T-cell (primary cell): ENCODE results near the gene LCN6. TPM values are rescaled to one million over a fixed set of nuclear protein-coding genes. Genes with fewer than 3 reads are reported as not detected.
"Not testable (repeated sequence)": the region's sequence is repeated elsewhere in the genome, so short reads cannot be mapped to it uniquely, and the experiment has no call there.

Source experiments
- ATAC-seq, 4 experiments: fragments of 200-7000 bp in 3 of 4; fragments of 150-1000 bp in 1 of 4; cut with Tn5 transposase; replicated peaks in 1 of 4; 1 replicate in 3 of 4; 2 replicates in 1 of 4; pipeline ENCODE4 v1.10.0; 2021; ENCODE audit warnings: moderate library complexity in 3 of 4, mild to moderate bottlenecking in 2 of 4, moderate number of reproducible peaks in 1 of 4
- CTCF ChIA-PET, 2 donors: fragments of 300-600 bp; sonication (Branson Sonifier 250); formaldehyde crosslinking; loops; one replicate each; lab custom pipeline; 2022; ENCODE audit warnings: antibody characterized with exemption in 2 of 2; lab: Charles Lee
- POLR2A ChIA-PET, 2 donors: fragments of 300-600 bp; sonication (Branson Sonifier 250); formaldehyde crosslinking; loops; one replicate each; lab custom pipeline; 2022; ENCODE audit warnings: antibody characterized with exemption in 2 of 2; lab: Charles Lee
- DNase-seq, 35 experiments: peaks; one replicate each; pipeline versions ENCODE4 v3.0.0 to v3.0.0-alpha.2; 2013 to 2023
- H3K27ac ChIP-seq: one replicate; pipeline ENCODE4 v1.5.1; 2013; ENCODE audit warnings: low read length
- H3K27me3 ChIP-seq, 2 experiments: replicated peaks in 1 of 2; 1 replicate in 1 of 2; 2 replicates in 1 of 2; pipeline versions ENCODE4 v1.6.1 to v1.7.0; 2013; ENCODE audit warnings: low read length in 1 of 2, mixed read lengths in 1 of 2; ENCODE audit not compliant: control insufficient read depth in 2 of 2, insufficient read depth in 2 of 2; ENCODE audit errors: extremely low read depth in 1 of 2
- H3K36me3 ChIP-seq, 2 donors: 1 replicate in 1 of 2; 2 replicates in 1 of 2; pipeline versions ENCODE4 v1.6.1 to v1.7.0; 2013; ENCODE audit warnings: low read length in 1 of 2; ENCODE audit not compliant: control insufficient read depth in 2 of 2, insufficient read depth in 1 of 2; ENCODE audit errors: extremely low read depth in 1 of 2
- H3K4me1 ChIP-seq, 2 experiments: 1 replicate in 1 of 2; 2 replicates in 1 of 2; pipeline versions ENCODE4 v1.6.1 to v1.7.0; 2013; ENCODE audit warnings: low read length in 2 of 2, mixed read lengths in 1 of 2; ENCODE audit not compliant: insufficient read depth in 2 of 2, control insufficient read depth in 1 of 2; ENCODE audit errors: extremely low read depth in 1 of 2
- H3K4me3 ChIP-seq, 2 donors: 1 replicate in 1 of 2; 2 replicates in 1 of 2; pipeline versions ENCODE4 v1.5.1 to v1.7.0; 2013; ENCODE audit warnings: mild to moderate bottlenecking in 2 of 2, low read length in 1 of 2, moderate library complexity in 1 of 2; ENCODE audit not compliant: control insufficient read depth in 1 of 2; ENCODE audit errors: extremely low read depth in 1 of 2
- H3K9me3 ChIP-seq: 2 replicates; pipeline ENCODE4 v1.7.0; 2013
- H3K27ac Mint-ChIP-seq, 2 donors: one replicate each; pipeline ENCODE4 v1.8.0; 2020 to 2021; ENCODE audit warnings: mild to moderate bottlenecking in 2 of 2, mixed read lengths in 2 of 2
- H3K27me3 Mint-ChIP-seq, 2 donors: one replicate each; pipeline ENCODE4 v1.8.0; 2021 to 2022; ENCODE audit warnings: mixed read lengths in 2 of 2
- H3K36me3 Mint-ChIP-seq: one replicate; pipeline ENCODE4 v1.8.0; 2021; ENCODE audit warnings: mixed read lengths
- H3K4me1 Mint-ChIP-seq, 3 donors: one replicate each; pipeline ENCODE4 v1.8.0; 2020 to 2022; ENCODE audit warnings: mixed read lengths in 3 of 3, mild to moderate bottlenecking in 1 of 3
- H3K4me3 Mint-ChIP-seq, 3 donors: one replicate each; pipeline ENCODE4 v1.8.0; 2020 to 2022; ENCODE audit warnings: mild to moderate bottlenecking in 3 of 3, mixed read lengths in 3 of 3, moderate library complexity in 3 of 3
- H3K9me3 Mint-ChIP-seq, 3 donors: one replicate each; pipeline ENCODE4 v1.8.0; 2020 to 2022; ENCODE audit warnings: mixed read lengths in 3 of 3
- WGBS: methylation state at CpG from one replicate; pipeline ENCODE4 v1.1.5; 2013; ENCODE audit warnings: missing lambda C conversion rate; ENCODE audit not compliant: insufficient coverage; 5-methylcytosine and 5-hydroxymethylcytosine counted together
- total RNA-seq, 35 experiments: library from RNA in 6 of 35; stranded (reverse) in 6 of 35; fragments of 120-200 nt in 1 of 35; gene quantifications; one replicate each; pipeline versions ENCODE4 v1.2.1 to v1.2.4 and lab custom pipeline; 2013 to 2026

LCN6 gene, protein sequence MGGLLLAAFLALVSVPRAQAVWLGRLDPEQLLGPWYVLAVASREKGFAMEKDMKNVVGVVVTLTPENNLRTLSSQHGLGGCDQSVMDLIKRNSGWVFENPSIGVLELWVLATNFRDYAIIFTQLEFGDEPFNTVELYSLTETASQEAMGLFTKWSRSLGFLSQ
- total RNA-seq: not detected
- total RNA-seq (2013): not detected
- 0 to 0.05 (median 0) reads per million in 29 experiments for total RNA-seq (lab: John Stamatoyannopoulos, UW)

DNA sequence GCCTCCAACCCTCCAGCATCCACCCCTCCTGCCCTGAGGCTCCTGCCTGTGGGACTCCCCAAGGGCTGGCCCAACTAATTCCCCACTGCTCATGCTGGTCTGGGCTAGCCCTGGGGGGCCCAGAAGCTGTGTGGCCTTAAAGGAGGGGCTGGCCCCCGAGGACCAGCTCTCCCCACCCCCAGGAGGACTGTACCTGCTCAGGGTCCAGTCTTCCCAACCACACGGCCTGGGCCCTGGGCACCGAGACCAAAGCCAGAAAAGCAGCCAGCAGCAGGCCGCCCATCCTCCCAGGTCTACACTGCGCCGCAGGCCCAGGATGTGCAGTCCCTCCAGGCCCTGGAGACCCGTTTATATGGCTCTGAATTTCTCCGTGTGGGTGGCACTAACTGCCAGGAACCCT lies at the start of gene LCN6:
TSS of gene LCN6 (minus strand) at position 325 of the 400 bp plus-strand sequence. CDS start at position 283, 42 bp downstream.
- no peak for ATAC-seq
- 87% methylated on average over 6 of the region's 8 CpGs for WGBS
- ChIA-PET POLR2A (no interaction called here), CTCF (no interaction called here)
- Mint-ChIP-seq H3K4me3 (no peak within 1 kb of the TSS), H3K27ac (no peak within 1 kb of the TSS), H3K4me1 (no peaks in the 10 kb centered on the region), H3K9me3 (peaks cover 6 to 17% (median 16%) of the 10 kb centered on the region in 3 donors), H3K36me3 (no peaks in the 10 kb centered on the region), H3K27me3 (peaks cover 0 to 11% of the 10 kb centered on the region in 2 donors)
- H3K27me3 ChIP-seq: peaks cover 0 to 65% of the 10 kb centered on the region in 2 experiments
- no peaks in the 10 kb centered on the region for H3K4me1 ChIP-seq
- no peak within 1 kb of the TSS for H3K4me3 ChIP-seq
- no peaks in the 10 kb centered on the region for H3K9me3 ChIP-seq
- no peak for DNase-seq
- no peak within 1 kb of the TSS for H3K27ac ChIP-seq
- H3K36me3 ChIP-seq: no peaks in the 10 kb centered on the region

DNA sequence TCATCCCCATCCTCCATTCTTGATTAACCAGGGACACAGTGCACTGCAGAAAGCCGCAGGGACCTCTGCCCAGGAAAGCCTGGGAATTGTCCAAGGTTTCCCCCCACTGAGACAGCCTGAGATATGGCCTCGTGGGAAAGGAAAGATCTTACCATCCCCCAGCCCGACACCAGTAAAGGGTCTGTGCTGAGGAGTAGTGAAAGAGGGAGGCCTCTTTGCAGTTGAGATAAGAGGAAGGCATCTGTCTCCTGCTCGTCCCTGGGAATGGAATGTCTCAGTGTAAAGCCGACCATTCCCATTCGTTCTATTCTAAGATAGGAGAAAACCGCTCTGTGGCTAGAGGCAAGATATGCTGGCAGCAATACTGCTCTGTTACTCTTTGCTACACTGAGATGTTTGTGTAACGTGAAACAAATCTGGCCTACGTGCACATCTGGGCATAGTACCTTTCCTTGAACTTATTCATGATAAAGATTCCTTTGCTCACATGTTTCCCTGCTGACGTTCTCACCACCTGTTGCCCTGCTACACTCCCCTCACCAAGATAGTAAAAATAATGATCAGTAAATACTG lies 48.5 kb upstream of the LCN6 start:
- H3K36me3 Mint-ChIP-seq, H3K4me3 ChIP-seq, DNase-seq, H3K27me3 Mint-ChIP-seq, H3K9me3 ChIP-seq, CTCF ChIA-PET, ATAC-seq, H3K27ac Mint-ChIP-seq, H3K27ac ChIP-seq, POLR2A ChIA-PET, H3K9me3 Mint-ChIP-seq, H3K36me3 ChIP-seq: not testable (repeated sequence)
- Mint-ChIP-seq H3K4me3 (peak overlapping the region in 1 of 3 donors; percentile 28), H3K4me1 (peaks cover 36 to 44% (median 38%) of the 10 kb centered on the region in 3 donors)
- 72% methylated on average over 4 of the region's 10 CpGs for WGBS
- H3K4me1 ChIP-seq: peaks cover 4 to 49% of the 10 kb centered on the region in 2 experiments
- peaks cover 0 to 27% of the 10 kb centered on the region in 2 experiments for H3K27me3 ChIP-seq

DNA sequence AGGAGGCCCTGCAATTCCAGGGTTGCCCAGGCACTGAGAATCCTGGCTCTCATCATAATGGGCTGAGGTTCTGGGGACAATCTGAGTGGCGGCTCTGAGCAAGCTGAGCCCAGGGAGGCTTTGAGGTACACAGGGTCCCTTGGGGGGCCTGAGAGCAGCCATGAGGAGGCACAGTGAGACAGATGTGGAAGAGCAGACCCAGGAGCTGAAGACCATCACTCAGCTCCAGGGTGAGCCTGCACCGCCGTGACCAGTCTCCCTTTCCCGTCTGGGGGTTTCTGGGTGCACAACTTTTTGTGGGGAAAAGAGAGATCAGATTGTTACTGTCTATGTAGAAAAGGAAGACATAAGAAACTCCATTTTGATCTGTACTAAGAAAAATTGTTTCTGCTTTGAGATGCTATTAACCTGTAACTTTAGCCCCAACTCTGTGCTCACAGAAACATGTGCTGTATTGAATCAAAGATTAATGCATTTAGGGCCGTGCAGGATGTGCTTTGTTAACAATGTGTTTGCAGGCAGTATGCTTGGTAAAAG lies 48.0 kb upstream of the LCN6 start, which contains the start of gene CCDC183:
TSS of gene CCDC183 (plus strand) at position 101 of the 537 bp plus-strand sequence. CDS start at position 161, 60 bp downstream.
- peak within 1 kb of the TSS in 1 of 3 donors; percentile 28 for H3K4me3 Mint-ChIP-seq
- Histone ChIP-seq H3K9me3 (no peaks in the 10 kb centered on the region), H3K4me1 (peaks cover 6 to 52% of the 10 kb centered on the region in 2 experiments), H3K27me3 (peaks cover 0 to 24% of the 10 kb centered on the region in 2 experiments), H3K27ac (no peak within 1 kb of the TSS), H3K36me3 (peaks cover 0 to 7% of the 10 kb centered on the region in 2 donors), H3K4me3 (no peak within 1 kb of the TSS)
- CTCF ChIA-PET: no interaction called here
- H3K27ac Mint-ChIP-seq: peak within 1 kb of the TSS; percentile 17 to 39
- H3K9me3 Mint-ChIP-seq: no peaks in the 10 kb centered on the region
- H3K36me3 Mint-ChIP-seq: peaks cover 5% of the 10 kb centered on the region
- DNase-seq: no peak
- peaks cover 0 to 2% of the 10 kb centered on the region in 2 donors for H3K27me3 Mint-ChIP-seq
- ATAC-seq: no peak
- WGBS: 77% methylated on average over 4 of the region's 5 CpGs
- POLR2A ChIA-PET: no interaction called here
- H3K4me1 Mint-ChIP-seq: peaks cover 37 to 44% (median 38%) of the 10 kb centered on the region in 3 donors

DNA sequence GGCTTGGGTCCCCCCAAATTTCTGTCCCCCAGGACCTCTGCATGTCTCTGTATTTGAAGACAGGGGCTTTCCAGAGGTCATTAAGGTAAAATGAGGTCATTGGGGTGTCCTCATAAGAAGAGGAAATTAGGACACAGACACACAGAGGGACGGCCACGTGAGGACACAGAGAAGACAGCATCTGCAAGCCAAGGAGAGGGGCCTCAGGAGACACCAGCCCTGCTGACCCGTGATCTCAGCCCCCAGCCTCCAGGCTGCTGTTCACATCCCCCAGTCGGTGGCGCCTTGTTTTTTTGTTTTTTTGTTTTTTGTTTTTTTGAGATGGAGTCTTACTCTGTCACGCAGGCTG lies 46.6 kb upstream of the LCN6 start:
- ChIA-PET CTCF (no interaction called here), POLR2A (no interaction called here)
- Mint-ChIP-seq H3K4me3 (no peak overlapping the region), H3K27me3 (peaks cover 0 to 2% of the 10 kb centered on the region in 2 donors), H3K36me3 (peaks cover 5% of the 10 kb centered on the region), H3K9me3 (no peaks in the 10 kb centered on the region), H3K27ac (no peak overlapping the region), H3K4me1 (peaks cover 30 to 35% (median 30%) of the 10 kb centered on the region in 3 donors)
- WGBS: 84% methylated on average over 3 of the region's 6 CpGs
- H3K27me3 ChIP-seq: peaks cover 0 to 18% of the 10 kb centered on the region in 2 experiments
- H3K4me3 ChIP-seq: no peak overlapping the region
- peaks cover 0 to 7% of the 10 kb centered on the region in 2 donors for H3K36me3 ChIP-seq
- no peak for ATAC-seq
- H3K9me3 ChIP-seq: no peaks in the 10 kb centered on the region
- DNase-seq: no peak
- no peak overlapping the region for H3K27ac ChIP-seq
- peaks cover 7 to 52% of the 10 kb centered on the region in 2 experiments for H3K4me1 ChIP-seq

DNA sequence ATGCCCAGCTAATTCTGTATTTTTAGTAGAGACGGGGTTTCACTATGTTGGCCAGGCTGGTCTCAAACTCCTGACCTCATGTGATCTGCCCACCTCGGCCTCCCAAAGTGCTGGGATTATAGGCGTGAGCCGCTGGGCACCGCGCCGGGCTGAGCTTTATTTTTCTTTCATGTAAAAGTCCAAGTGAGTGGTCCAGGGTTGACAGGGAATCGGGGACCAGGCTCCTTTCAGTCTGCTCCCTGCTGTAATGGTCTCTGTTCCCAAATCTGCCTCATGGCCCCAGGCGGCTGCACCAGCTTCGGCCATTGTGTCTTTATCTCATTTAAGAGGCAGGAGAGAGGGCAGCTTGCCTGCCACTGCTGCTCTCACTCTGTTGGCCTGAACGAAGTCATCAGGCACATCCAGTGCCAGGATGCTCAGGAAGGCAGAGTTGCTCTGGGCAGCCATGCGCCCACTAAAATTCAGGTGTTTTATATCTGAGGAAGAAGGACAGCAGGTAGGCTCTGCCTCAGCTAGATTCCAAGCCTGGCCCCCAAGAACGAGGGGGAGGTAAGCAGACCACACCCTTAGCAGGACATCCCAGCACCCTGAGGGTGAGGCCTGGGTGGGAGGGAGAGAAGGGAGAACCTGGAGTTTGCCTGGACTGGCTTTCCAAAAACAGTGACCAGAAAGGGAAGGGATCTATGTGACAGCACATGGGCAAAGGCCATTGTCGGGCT lies 46.1 kb upstream of the LCN6 start:
- DNase-seq: no peak
- peaks cover 28 to 33% (median 29%) of the 10 kb centered on the region in 3 donors for H3K4me1 Mint-ChIP-seq
- peaks cover 5% of the 10 kb centered on the region for H3K36me3 Mint-ChIP-seq
- no peaks in the 10 kb centered on the region for H3K9me3 Mint-ChIP-seq
- H3K27me3 Mint-ChIP-seq: peaks cover 0 to 2% of the 10 kb centered on the region in 2 donors
- no peak for ATAC-seq
- Histone ChIP-seq H3K9me3 (no peaks in the 10 kb centered on the region), H3K4me3 (no peak overlapping the region), H3K4me1 (peaks cover 7 to 48% of the 10 kb centered on the region in 2 experiments), H3K27ac (no peak overlapping the region), H3K27me3 (peaks cover 0 to 13% of the 10 kb centered on the region in 2 experiments), H3K36me3 (peaks cover 0 to 7% of the 10 kb centered on the region in 2 donors)
- ChIA-PET POLR2A (no interaction called here), CTCF (interaction anchor here in 1 of 2 donors (0.5 kb wide), 1 partner anchor 136 kb away, joined by 5 read pairs; no protein-coding TSS in a partner anchor)
- no peak overlapping the region for H3K27ac Mint-ChIP-seq
- WGBS: 95% methylated on average over 13 of the region's 14 CpGs
- no peak overlapping the region for H3K4me3 Mint-ChIP-seq
